Effector memory CD4-positive, alpha-beta T cell (primary cell): Measurements from ENCODE around the gene PACRG.
"Not testable (repeated sequence)": the region's sequence is repeated elsewhere in the genome, so short reads cannot be mapped to it uniquely, and the experiment has no call there.

Experiments
- DNase-seq, 3 donors: peaks; one replicate each; pipeline ENCODE4 v3.0.0-alpha.2; 2020
- H3K27ac ChIP-seq: 2 replicates; pipeline ENCODE4 v1.7.0; 2013; ENCODE audit warnings: mild to moderate bottlenecking, low read length, moderate library complexity; ENCODE audit not compliant: insufficient read depth, poor library complexity, severe bottlenecking
- H3K27me3 ChIP-seq: replicated peaks from 2 replicates; pipeline ENCODE4 v1.7.0; 2013; ENCODE audit warnings: mild to moderate bottlenecking, low read length; ENCODE audit not compliant: insufficient read depth, control insufficient read depth, poor library complexity, severe bottlenecking
- H3K36me3 ChIP-seq: 2 replicates; pipeline ENCODE4 v1.7.0; 2013; ENCODE audit warnings: mild to moderate bottlenecking, low read length, moderate library complexity; ENCODE audit not compliant: control insufficient read depth, insufficient read depth
- H3K4me1 ChIP-seq: 2 replicates; pipeline ENCODE4 v1.7.0; 2013; ENCODE audit warnings: low read length, mild to moderate bottlenecking; ENCODE audit not compliant: control insufficient read depth, insufficient read depth, poor library complexity, severe bottlenecking
- H3K4me3 ChIP-seq: 2 replicates; pipeline ENCODE4 v1.7.0; 2013; ENCODE audit warnings: low read length, low read depth, mild to moderate bottlenecking; ENCODE audit not compliant: insufficient read depth, poor library complexity, severe bottlenecking
- H3K9me3 ChIP-seq: 2 replicates; pipeline ENCODE4 v1.7.0; 2013; ENCODE audit warnings: mild to moderate bottlenecking, low read length, moderate library complexity; ENCODE audit not compliant: control insufficient read depth

PACRG gene

DNA sequence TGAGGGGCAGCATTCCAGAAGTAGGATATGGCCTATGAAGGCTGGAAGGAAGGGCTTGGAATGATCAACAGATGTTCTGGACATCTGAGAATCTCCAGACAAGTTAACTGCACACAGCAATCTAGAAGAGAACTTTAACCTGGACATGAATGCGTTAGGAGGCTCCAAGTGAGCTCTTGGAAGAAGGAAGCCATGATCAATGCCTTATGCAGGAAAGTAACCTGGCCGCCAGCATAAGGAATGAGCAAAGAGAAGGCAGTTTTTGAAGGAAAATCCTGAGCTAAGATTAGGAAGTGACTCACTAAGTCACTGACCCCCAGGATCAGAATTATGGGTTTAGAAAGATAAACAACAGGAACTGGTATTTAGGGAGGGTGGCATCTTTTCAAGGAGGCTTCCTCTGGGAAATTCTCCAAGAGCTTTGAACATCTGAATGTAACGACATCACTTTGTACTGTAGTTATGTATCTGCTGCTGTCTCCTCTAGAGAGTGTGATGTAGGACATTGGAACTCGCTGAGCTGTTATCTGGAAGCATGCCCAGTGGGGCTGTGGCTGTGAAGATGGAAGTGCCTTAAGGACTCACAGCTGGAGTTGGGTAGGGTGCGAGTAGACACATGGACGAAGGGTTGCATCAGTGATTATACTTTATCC lies 236.8 kb downstream of the PACRG start:
- H3K27me3 ChIP-seq, result no peaks in the 10 kb centered on the region
- H3K4me1 ChIP-seq, result no peaks in the 10 kb centered on the region
- DNase-seq, result no peak
- no peaks in the 10 kb centered on the region for H3K9me3 ChIP-seq
- H3K36me3 ChIP-seq, result no peaks in the 10 kb centered on the region
- H3K27ac ChIP-seq, result no peak overlapping the region
- no peak overlapping the region for H3K4me3 ChIP-seq

GRCh38 chr6:162965366-162965765 lies 237.6 kb downstream of the PACRG start:
- no peak for DNase-seq
- Histone ChIP-seq H3K4me3 (no peak overlapping the region), H3K9me3 (no peaks in the 10 kb centered on the region), H3K36me3 (no peaks in the 10 kb centered on the region), H3K27ac (no peak overlapping the region), H3K27me3 (no peaks in the 10 kb centered on the region), H3K4me1 (no peaks in the 10 kb centered on the region)

- Histone ChIP-seq H3K27me3 (no peaks in the 10 kb centered on the region), H3K4me3 (no peak overlapping the region), H3K36me3 (no peaks in the 10 kb centered on the region), H3K4me1 (no peaks in the 10 kb centered on the region), H3K9me3 (peaks cover 3% of the 10 kb centered on the region), H3K27ac (no peak overlapping the region)
- no peak for DNase-seq
These were observed 242.5 kb downstream of the PACRG start for GRCh38 chr6:162970246-162970645.

- Histone ChIP-seq H3K4me3 (no peak overlapping the region), H3K27ac (no peak overlapping the region), H3K9me3 (peaks cover 3% of the 10 kb centered on the region), H3K36me3 (no peaks in the 10 kb centered on the region), H3K27me3 (no peaks in the 10 kb centered on the region), H3K4me1 (no peaks in the 10 kb centered on the region)
- no peak for DNase-seq
These were observed 243.6 kb downstream of the PACRG start for GRCh38 chr6:162971356-162971755.

GRCh38 chr6:162973151-162973872 lies 245.5 kb downstream of the PACRG start:
- no peaks in the 10 kb centered on the region for H3K4me1 ChIP-seq
- H3K4me3 ChIP-seq, result no peak overlapping the region
- DNase-seq, result no peak
- H3K9me3 ChIP-seq, result peaks cover 3% of the 10 kb centered on the region
- no peaks in the 10 kb centered on the region for H3K27me3 ChIP-seq
- no peak overlapping the region for H3K27ac ChIP-seq
- no peaks in the 10 kb centered on the region for H3K36me3 ChIP-seq

DNA sequence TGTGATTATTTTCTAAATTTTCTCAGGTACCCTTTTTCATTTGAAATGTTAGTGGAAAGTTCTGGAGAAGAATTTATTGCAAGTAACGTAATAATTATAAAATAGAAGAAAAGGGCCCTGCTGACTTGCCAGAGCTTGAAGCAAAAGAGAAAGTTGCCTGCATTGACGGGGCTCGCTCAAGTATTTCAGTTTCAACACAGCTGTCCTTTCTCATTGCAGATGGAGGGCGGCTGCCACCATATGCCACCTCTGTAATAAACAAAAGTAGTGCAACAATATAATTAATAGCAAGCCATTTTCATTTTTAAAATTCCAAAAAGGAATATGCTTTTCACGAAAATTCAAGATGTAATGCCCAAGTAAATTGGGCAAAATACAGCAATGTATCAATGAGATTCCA lies 246.2 kb downstream of the PACRG start:
- Histone ChIP-seq H3K36me3 (no peaks in the 10 kb centered on the region), H3K4me3 (no peak overlapping the region), H3K27me3 (no peaks in the 10 kb centered on the region), H3K4me1 (no peaks in the 10 kb centered on the region), H3K27ac (no peak overlapping the region), H3K9me3 (peaks cover 3% of the 10 kb centered on the region)
- no peak for DNase-seq

- Histone ChIP-seq H3K4me3 (no peak overlapping the region), H3K27me3 (no peaks in the 10 kb centered on the region)
These were observed 246.9 kb downstream of the PACRG start for GRCh38 chr6:162974685-162975084.

GRCh38 chr6:162976141-162976540 lies 248.4 kb downstream of the PACRG start:
- no peak overlapping the region for H3K4me3 ChIP-seq
- no peaks in the 10 kb centered on the region for H3K27me3 ChIP-seq
- H3K27ac ChIP-seq, result no peak overlapping the region
- H3K36me3 ChIP-seq, result no peaks in the 10 kb centered on the region
- DNase-seq, result no peak
- no peaks in the 10 kb centered on the region for H3K4me1 ChIP-seq
- H3K9me3 ChIP-seq, result peaks cover 3% of the 10 kb centered on the region

More at GRCh38 chr6:162974685-162975084, 246.9 kb downstream of the PACRG start:
- Histone ChIP-seq H3K36me3 (no peaks in the 10 kb centered on the region), H3K4me1 (no peaks in the 10 kb centered on the region), H3K9me3 (peaks cover 3% of the 10 kb centered on the region), H3K27ac (no peak overlapping the region)
- DNase-seq, result no peak

GRCh38 chr6:162983234-162983633 lies 255.5 kb downstream of the PACRG start:
- H3K27ac ChIP-seq, H3K27me3 ChIP-seq, H3K4me3 ChIP-seq, H3K36me3 ChIP-seq, DNase-seq, H3K9me3 ChIP-seq, H3K4me1 ChIP-seq: not testable (repeated sequence)

- Histone ChIP-seq H3K27me3 (no peaks in the 10 kb centered on the region), H3K9me3 (no peaks in the 10 kb centered on the region), H3K4me1 (no peaks in the 10 kb centered on the region), H3K27ac (no peak overlapping the region), H3K4me3 (no peak overlapping the region), H3K36me3 (no peaks in the 10 kb centered on the region)
- no peak for DNase-seq
These were observed 271.0 kb downstream of the PACRG start for GRCh38 chr6:162998777-162999176.
